Mononuclear cell (primary cell): ENCODE measurements around the gene KLF6. TPM values are rescaled to one million over a fixed set of nuclear protein-coding genes. Genes with fewer than 3 reads are reported as not detected.

Source experiments
- H3K27me3 ChIP-seq: 2 replicates; pipeline ENCODE4 v1.6.0; 2011; ENCODE audit warnings: low read length, control low read depth; ENCODE audit not compliant: insufficient read depth
- H3K4me1 ChIP-seq: 2 replicates; pipeline ENCODE4 v1.5.1; 2011; ENCODE audit warnings: mild to moderate bottlenecking, low read length, control low read depth; ENCODE audit not compliant: insufficient read depth
- H3K4me3 ChIP-seq: 2 replicates; pipeline ENCODE4 v1.5.1; 2011; ENCODE audit warnings: mild to moderate bottlenecking, low read length, moderate library complexity
- H3K9me3 ChIP-seq: 2 replicates; pipeline ENCODE4 v1.5.1; 2011; ENCODE audit warnings: low read depth, mild to moderate bottlenecking, control low read depth, low read length
- total RNA-seq: library from RNA; depleted of rRNA; stranded (reverse); fragments of >200 nt; gene quantifications from one replicate; pipeline ENCODE4 v1.2.3, GENCODE V29; 2012

The KLF6 gene
- 606 TPM for total RNA-seq

GRCh38 chr10:3784510-3785250 lies at the start of gene KLF6:
Gene KLF6, minus strand, starts transcription at chr10:3785209. Its CDS starts 195 bp downstream, at chr10:3785014.
- Histone ChIP-seq H3K4me3 (peak within 1 kb of the TSS; percentile 92), H3K27me3 (no peaks in the 10 kb centered on the region), H3K9me3 (no peaks in the 10 kb centered on the region), H3K4me1 (peaks cover 37% of the 10 kb centered on the region)

- Histone ChIP-seq H3K27me3 (no peaks in the 10 kb centered on the region), H3K4me3 (no peak overlapping the region), H3K9me3 (no peaks in the 10 kb centered on the region), H3K4me1 (peaks cover 26% of the 10 kb centered on the region)
Observed at GRCh38 chr10:3834404-3834803, 49.4 kb upstream of the KLF6 start.

GRCh38 chr10:3833046-3833445 lies 48.0 kb upstream of the KLF6 start:
- no peaks in the 10 kb centered on the region for H3K9me3 ChIP-seq
- H3K4me1 ChIP-seq, result peaks cover 27% of the 10 kb centered on the region
- no peaks in the 10 kb centered on the region for H3K27me3 ChIP-seq
- no peak overlapping the region for H3K4me3 ChIP-seq

- H3K4me1 ChIP-seq, result peaks cover 27% of the 10 kb centered on the region
- H3K9me3 ChIP-seq, result no peaks in the 10 kb centered on the region
- H3K27me3 ChIP-seq, result no peaks in the 10 kb centered on the region
- no peak overlapping the region for H3K4me3 ChIP-seq
Observed at GRCh38 chr10:3832022-3832786, 47.2 kb upstream of the KLF6 start.

- Histone ChIP-seq H3K4me3 (no peak overlapping the region), H3K4me1 (peaks cover 27% of the 10 kb centered on the region), H3K9me3 (no peaks in the 10 kb centered on the region), H3K27me3 (no peaks in the 10 kb centered on the region)
Observed at GRCh38 chr10:3831608-3832007, 46.6 kb upstream of the KLF6 start.

GRCh38 chr10:3830946-3831345 lies 45.9 kb upstream of the KLF6 start:
- Histone ChIP-seq H3K4me1 (peaks cover 26% of the 10 kb centered on the region), H3K9me3 (no peaks in the 10 kb centered on the region), H3K4me3 (no peak overlapping the region), H3K27me3 (no peaks in the 10 kb centered on the region)

GRCh38 chr10:3829156-3830050 lies 44.4 kb upstream of the KLF6 start:
- peak overlapping the region; percentile 26 for H3K4me3 ChIP-seq

GRCh38 chr10:3828404-3829155 lies 43.6 kb upstream of the KLF6 start:
- Histone ChIP-seq H3K27me3 (no peaks in the 10 kb centered on the region), H3K4me1 (peaks cover 14% of the 10 kb centered on the region), H3K4me3 (peak overlapping the region; percentile 26), H3K9me3 (no peaks in the 10 kb centered on the region)

More at GRCh38 chr10:3829156-3830050, 44.4 kb upstream of the KLF6 start:
- H3K9me3 ChIP-seq, result no peaks in the 10 kb centered on the region
- H3K4me1 ChIP-seq, result peaks cover 16% of the 10 kb centered on the region
- H3K27me3 ChIP-seq, result no peaks in the 10 kb centered on the region

GRCh38 chr10:3827768-3828403 lies 42.9 kb upstream of the KLF6 start:
- Histone ChIP-seq H3K27me3 (no peaks in the 10 kb centered on the region), H3K9me3 (no peaks in the 10 kb centered on the region), H3K4me1 (peaks cover 14% of the 10 kb centered on the region), H3K4me3 (no peak overlapping the region)

GRCh38 chr10:3827266-3827665 lies 42.3 kb upstream of the KLF6 start:
- Histone ChIP-seq H3K27me3 (no peaks in the 10 kb centered on the region), H3K9me3 (no peaks in the 10 kb centered on the region), H3K4me3 (no peak overlapping the region), H3K4me1 (peaks cover 14% of the 10 kb centered on the region)

GRCh38 chr10:3825862-3826351 lies 40.9 kb upstream of the KLF6 start:
- Histone ChIP-seq H3K4me3 (no peak overlapping the region), H3K9me3 (no peaks in the 10 kb centered on the region), H3K4me1 (peaks cover 14% of the 10 kb centered on the region), H3K27me3 (no peaks in the 10 kb centered on the region)

- Histone ChIP-seq H3K9me3 (no peaks in the 10 kb centered on the region), H3K27me3 (no peaks in the 10 kb centered on the region), H3K4me3 (no peak overlapping the region)
Observed at GRCh38 chr10:3825244-3825643, 40.2 kb upstream of the KLF6 start.

GRCh38 chr10:3822541-3823330 lies 37.7 kb upstream of the KLF6 start:
- H3K4me1 ChIP-seq, result no peaks in the 10 kb centered on the region

More at GRCh38 chr10:3825244-3825643, 40.2 kb upstream of the KLF6 start:
- H3K4me1 ChIP-seq, result peaks cover 14% of the 10 kb centered on the region

More at GRCh38 chr10:3822541-3823330, 37.7 kb upstream of the KLF6 start:
- H3K9me3 ChIP-seq, result no peaks in the 10 kb centered on the region
- H3K27me3 ChIP-seq, result no peaks in the 10 kb centered on the region
- no peak overlapping the region for H3K4me3 ChIP-seq
